Measurements from ENCODE around the gene GMDS. TPM values are rescaled to one million over a fixed set of nuclear protein-coding genes. Genes with fewer than 3 reads are reported as not detected.

The GMDS gene
- total RNA-seq, 2 experiments from 2014 or later = 13.9 to 16.4 TPM

DNA sequence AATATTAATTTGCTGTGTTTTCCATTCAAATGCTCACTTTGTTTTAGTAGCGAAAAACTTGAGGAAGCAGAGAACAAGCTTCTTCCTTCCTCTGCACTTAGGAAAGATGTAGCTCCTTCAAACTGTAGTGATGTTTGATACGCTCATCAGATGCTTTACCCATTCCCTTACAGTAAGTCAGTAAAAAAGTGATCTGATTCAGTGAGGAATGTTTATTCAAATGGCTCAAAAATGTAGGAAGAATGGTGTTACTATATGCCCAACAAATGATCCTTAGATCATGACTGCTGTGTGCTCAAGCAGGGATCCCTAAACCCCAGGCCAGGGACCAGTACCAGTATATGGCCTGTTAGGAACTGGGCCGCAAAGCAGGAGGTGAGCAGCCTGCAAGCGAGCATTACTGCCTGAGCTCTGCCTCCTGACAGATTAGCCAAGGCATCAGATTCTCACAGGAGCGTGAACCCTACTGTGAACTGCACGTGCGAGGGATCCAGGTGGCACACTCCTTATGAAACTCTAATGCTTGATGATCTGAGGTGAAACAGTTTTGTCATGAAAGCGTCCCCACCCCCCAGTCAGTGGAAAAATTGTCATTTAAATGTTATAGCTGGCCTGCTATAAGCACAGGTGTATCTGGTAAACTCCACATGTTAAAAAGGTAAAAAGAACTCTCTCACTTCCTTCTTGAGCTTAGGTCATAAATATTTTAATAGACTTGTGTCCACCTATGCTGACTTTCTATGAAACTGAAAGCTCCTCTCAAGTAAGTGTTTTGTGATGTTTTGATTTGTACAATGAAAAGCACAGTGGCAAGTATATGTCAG, 448.5 kb downstream of the GMDS start:
- Histone ChIP-seq H3K27ac (ENCODE audit: low read depth in 1 of 2, low read length in 2 of 2) (no peak overlapping the region), H3K9me3 (ENCODE audit: control insufficient read depth in 1 of 2, insufficient read depth in 1 of 2, low read length in 2 of 2) (no peaks in the 10 kb centered on the region), H3K4me1 (ENCODE audit: insufficient read depth, low read length) (no peaks in the 10 kb centered on the region), H3K36me3 (ENCODE audit: insufficient read depth, low read length) (no peaks in the 10 kb centered on the region), H3K27me3 (ENCODE audit: control insufficient read depth in 1 of 2, insufficient read depth in 2 of 2, low read length in 2 of 2) (no peaks in the 10 kb centered on the region), H3K4me3 (ENCODE audit: low read length) (no peak overlapping the region)
- no peak for DNase-seq
- H3K9me3 Mint-ChIP-seq = no peaks in the 10 kb centered on the region
- CTCF ChIA-PET = no interaction called here
- POLR2A ChIA-PET = no interaction called here
- no peak for ATAC-seq (ENCODE audit: poor library complexity)
- no peaks in the 10 kb centered on the region for H3K4me1 Mint-ChIP-seq (ENCODE audit: low read depth)
- intact Hi-C loops (cut with DNase I, micrococcal nuclease) = no loop called here
- no peaks in the 10 kb centered on the region for H3K36me3 Mint-ChIP-seq (ENCODE audit: low read depth)
- no peak overlapping the region for H3K4me3 Mint-ChIP-seq
- H3K27ac Mint-ChIP-seq = no peak overlapping the region
- H3K27me3 Mint-ChIP-seq = no peaks in the 10 kb centered on the region
- TF ChIP-seq, protein P1, sequence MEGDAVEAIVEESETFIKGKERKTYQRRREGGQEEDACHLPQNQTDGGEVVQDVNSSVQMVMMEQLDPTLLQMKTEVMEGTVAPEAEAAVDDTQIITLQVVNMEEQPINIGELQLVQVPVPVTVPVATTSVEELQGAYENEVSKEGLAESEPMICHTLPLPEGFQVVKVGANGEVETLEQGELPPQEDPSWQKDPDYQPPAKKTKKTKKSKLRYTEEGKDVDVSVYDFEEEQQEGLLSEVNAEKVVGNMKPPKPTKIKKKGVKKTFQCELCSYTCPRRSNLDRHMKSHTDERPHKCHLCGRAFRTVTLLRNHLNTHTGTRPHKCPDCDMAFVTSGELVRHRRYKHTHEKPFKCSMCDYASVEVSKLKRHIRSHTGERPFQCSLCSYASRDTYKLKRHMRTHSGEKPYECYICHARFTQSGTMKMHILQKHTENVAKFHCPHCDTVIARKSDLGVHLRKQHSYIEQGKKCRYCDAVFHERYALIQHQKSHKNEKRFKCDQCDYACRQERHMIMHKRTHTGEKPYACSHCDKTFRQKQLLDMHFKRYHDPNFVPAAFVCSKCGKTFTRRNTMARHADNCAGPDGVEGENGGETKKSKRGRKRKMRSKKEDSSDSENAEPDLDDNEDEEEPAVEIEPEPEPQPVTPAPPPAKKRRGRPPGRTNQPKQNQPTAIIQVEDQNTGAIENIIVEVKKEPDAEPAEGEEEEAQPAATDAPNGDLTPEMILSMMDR (IDR thresholded peaks at IDR 0.05) = no peak

- ChIA-PET CTCF (no interaction called here), POLR2A (no interaction called here)
- no peaks in the 10 kb centered on the region for H3K9me3 ChIP-seq (ENCODE audit: control insufficient read depth in 1 of 2, insufficient read depth in 1 of 2, low read length in 2 of 2)
- H3K27ac ChIP-seq (ENCODE audit: low read depth in 1 of 2, low read length in 2 of 2) = no peak overlapping the region
- no peaks in the 10 kb centered on the region for H3K27me3 Mint-ChIP-seq
- ATAC-seq (ENCODE audit: poor library complexity) = no peak
- no peaks in the 10 kb centered on the region for H3K27me3 ChIP-seq (ENCODE audit: control insufficient read depth in 1 of 2, insufficient read depth in 2 of 2, low read length in 2 of 2)
- no peaks in the 10 kb centered on the region for H3K4me1 Mint-ChIP-seq (ENCODE audit: low read depth)
- H3K36me3 Mint-ChIP-seq (ENCODE audit: low read depth) = no peaks in the 10 kb centered on the region
- no peak overlapping the region for H3K4me3 Mint-ChIP-seq
- no peaks in the 10 kb centered on the region for H3K9me3 Mint-ChIP-seq
- no peak overlapping the region for H3K4me3 ChIP-seq (ENCODE audit: low read length)
- H3K27ac Mint-ChIP-seq = no peak overlapping the region
- intact Hi-C loops (cut with DNase I, micrococcal nuclease) = no loop called here
- no peak for DNase-seq
- no peaks in the 10 kb centered on the region for H3K4me1 ChIP-seq (ENCODE audit: insufficient read depth, low read length)
- H3K36me3 ChIP-seq (ENCODE audit: insufficient read depth, low read length) = no peaks in the 10 kb centered on the region
- TF ChIP-seq, protein P1 (IDR thresholded peaks at IDR 0.05) = no peak
Measured at GRCh38 chr6:1795910-1796309, 449.5 kb downstream of the GMDS start.

DNA sequence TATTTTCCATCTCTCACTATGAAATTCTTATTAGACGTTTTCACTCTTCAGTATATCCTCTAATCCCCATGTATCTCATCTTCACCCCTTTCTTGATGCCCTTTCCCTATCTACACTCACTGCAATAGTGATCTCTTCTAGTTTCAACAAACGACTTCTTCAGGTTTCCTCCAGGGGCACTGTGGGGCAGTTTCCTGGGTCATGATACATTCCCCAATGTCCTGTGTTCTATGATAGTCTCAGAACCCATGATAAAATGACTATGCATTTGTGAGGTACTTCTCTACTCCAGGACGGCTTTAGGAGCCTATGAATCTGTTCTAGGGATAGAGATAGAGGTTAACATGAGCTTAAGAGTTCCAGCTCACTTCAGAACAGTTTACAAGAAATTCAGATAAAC, 452.4 kb downstream of the GMDS start:
- ChIA-PET CTCF (no interaction called here), POLR2A (no interaction called here)
- H3K4me3 Mint-ChIP-seq = no peak overlapping the region
- Histone ChIP-seq H3K36me3 (ENCODE audit: insufficient read depth, low read length) (no peaks in the 10 kb centered on the region), H3K27ac (ENCODE audit: low read depth in 1 of 2, low read length in 2 of 2) (no peak overlapping the region), H3K9me3 (ENCODE audit: control insufficient read depth in 1 of 2, insufficient read depth in 1 of 2, low read length in 2 of 2) (no peaks in the 10 kb centered on the region), H3K27me3 (ENCODE audit: control insufficient read depth in 1 of 2, insufficient read depth in 2 of 2, low read length in 2 of 2) (no peaks in the 10 kb centered on the region), H3K4me1 (ENCODE audit: insufficient read depth, low read length) (no peaks in the 10 kb centered on the region), H3K4me3 (ENCODE audit: low read length) (no peak overlapping the region)
- TF ChIP-seq, protein P1 (IDR thresholded peaks at IDR 0.05) = no peak
- no peaks in the 10 kb centered on the region for H3K9me3 Mint-ChIP-seq
- no peaks in the 10 kb centered on the region for H3K36me3 Mint-ChIP-seq (ENCODE audit: low read depth)
- intact Hi-C loops (cut with DNase I, micrococcal nuclease) = no loop called here
- no peak overlapping the region for H3K27ac Mint-ChIP-seq
- DNase-seq (no peak), ATAC-seq (ENCODE audit: poor library complexity) (no peak)
- no peaks in the 10 kb centered on the region for H3K4me1 Mint-ChIP-seq (ENCODE audit: low read depth)
- H3K27me3 Mint-ChIP-seq = no peaks in the 10 kb centered on the region

Measured in CD4-positive, alpha-beta T cell (primary cell).